A549 (cell line): ENCODE data around the gene GRIP2. TPM values are rescaled to one million over a fixed set of nuclear protein-coding genes. Genes with fewer than 3 reads are reported as not detected.

ENCODE experiments used
- ATAC-seq, 2 experiments: fragments of 200-7000 bp in 1 of 2; fragments of >200 bp in 1 of 2; cut with Nextera tagmentation in 1 of 2; cut with Tn5 transposase in 1 of 2; 3 replicates each; pipeline versions ENCODE4 v1.8.0 to v1.9.1; 2018 to 2020; ENCODE audit warnings: mild to moderate bottlenecking in 1 of 2, moderate library complexity in 1 of 2
- CTCF ChIA-PET: fragments of 300-600 bp; sonication (Branson Sonifier 250); formaldehyde crosslinking; extraction: SDS; loops from one replicate; lab custom pipeline; 2021; ENCODE audit warnings: antibody characterized with exemption, inconsistent platforms; lab: Yijun Ruan, JAX
- POLR2A ChIA-PET: fragments of 350-600 bp; formaldehyde crosslinking; extraction: SDS; loops from one replicate; lab custom pipeline; 2021; ENCODE audit warnings: antibody characterized with exemption, inconsistent platforms; lab: Yijun Ruan, JAX
- DNase-seq, 2 experiments: peaks; one replicate each; pipeline versions ENCODE4 v3.0.0 to v3.0.0-alpha.2; 2011 to 2016; ENCODE audit warnings: low read depth in 1 of 2, low spot score in 1 of 2
- FAIRE-seq: peaks from 2 replicates; lab custom pipeline; 2011; peaks lifted over from hg19 to GRCh38; lab: Jason Lieb, UNC
- H3K27ac ChIP-seq, 2 experiments: fragments of >200 bp; sonication (Bioruptor Twin); formaldehyde crosslinking; 3 replicates each; pipeline ENCODE4 v1.5.1; 2016 to 2017
- H3K4me1 ChIP-seq: fragments of >200 bp; sonication (Bioruptor Twin); formaldehyde crosslinking; 3 replicates; pipeline ENCODE4 v1.6.1; 2016
- H3K4me2 ChIP-seq: fragments of >200 bp; sonication (Bioruptor Twin); formaldehyde crosslinking; 3 replicates; pipeline ENCODE4 v1.6.1; 2016
- H3K4me3 ChIP-seq: fragments of >200 bp; sonication (Bioruptor Twin); formaldehyde crosslinking; 3 replicates; pipeline ENCODE4 v1.5.1; 2016
- H3K9me3 ChIP-seq: fragments of >200 bp; sonication (Bioruptor Twin); formaldehyde crosslinking; 3 replicates; pipeline ENCODE4 v1.6.1; 2016
- ATOH8 ChIP-seq: fragments of 250-450 bp; sonication (Bioruptor Pico); IDR thresholded peaks from 2 replicates; pipeline ENCODE4 v1.5.0; 2020; ENCODE audit warnings: low read depth, mild to moderate bottlenecking, moderate library complexity
- BHLHE40 ChIP-seq: IDR thresholded peaks from 2 replicates; pipeline ENCODE4 v1.6.1; 2012; ENCODE audit warnings: low read depth, low read length, inconsistent platforms
- CBX2 ChIP-seq: fragments of 200-600 bp; sonication (generic); IDR thresholded peaks from 2 replicates; pipeline ENCODE4 v1.6.1; 2016; ENCODE audit warnings: low read depth, mild to moderate bottlenecking, borderline replicate concordance
- CBX8 ChIP-seq: fragments of 200-600 bp; sonication (generic); IDR thresholded peaks from 2 replicates; pipeline ENCODE4 v1.6.1; 2016
- CHD4 ChIP-seq: fragments of 200-600 bp; sonication (generic); IDR thresholded peaks from 2 replicates; pipeline ENCODE4 v1.6.1; 2016; ENCODE audit warnings: antibody characterized with exemption, mild to moderate bottlenecking, borderline replicate concordance
- FOSL2 ChIP-seq, 2 experiments: fragments of 450-650 bp in 1 of 2; fragments of >200 bp in 1 of 2; sonication (Bioruptor Twin) in 1 of 2; formaldehyde crosslinking; IDR thresholded peaks; 2 replicates each; pipeline versions ENCODE4 v1.5.0 to v1.6.1; 2016 to 2020; ENCODE audit warnings: mild to moderate bottlenecking in 1 of 2, moderate library complexity in 1 of 2
- HEYL ChIP-seq: fragments of 250-450 bp; sonication (Bioruptor Pico); IDR thresholded peaks from 2 replicates; pipeline ENCODE4 v1.8.0; 2021; ENCODE audit warnings: mild to moderate bottlenecking, moderate library complexity
- HOXB13 ChIP-seq: fragments of 250-450 bp; sonication (Bioruptor Pico); IDR thresholded peaks from 2 replicates; pipeline ENCODE4 v1.5.0; 2020; ENCODE audit warnings: low read depth, mild to moderate bottlenecking, moderate library complexity
- MAX ChIP-seq: IDR thresholded peaks from 2 replicates; pipeline ENCODE4 v1.6.1; 2012
- MAZ ChIP-seq: fragments of 150-350 bp; IDR thresholded peaks from 2 replicates; pipeline ENCODE4 v1.6.1; 2014; ENCODE audit warnings: antibody characterized with exemption, low read depth, low read length, borderline replicate concordance
- MYC ChIP-seq: IDR thresholded peaks from 2 replicates; pipeline ENCODE4 v1.6.1; 2012; ENCODE audit warnings: mild to moderate bottlenecking, inconsistent platforms, low read length, improper control_type of control experiment, borderline replicate concordance
- NFE2L2 ChIP-seq: fragments of 150-350 bp; conservative IDR thresholded peaks from 2 replicates; pipeline ENCODE4 v1.6.1; 2014; ENCODE audit warnings: low read length
- NPAS2 ChIP-seq: fragments of 250-450 bp; sonication (Bioruptor Pico); IDR thresholded peaks from 2 replicates; pipeline ENCODE4 v1.8.0; 2022; ENCODE audit warnings: mild to moderate bottlenecking, moderate library complexity, borderline replicate concordance
- POLR2AphosphoS2 ChIP-seq: conservative IDR thresholded peaks from 2 replicates; pipeline ENCODE4 v1.6.1; 2012; ENCODE audit warnings: low read length, improper control_type of control experiment, inconsistent platforms
- RAD21 ChIP-seq, 2 experiments: fragments of >200 bp in 1 of 2; sonication (Bioruptor Twin) in 1 of 2; formaldehyde crosslinking in 1 of 2; IDR thresholded peaks in 1 of 2; conservative IDR thresholded peaks in 1 of 2; 2 replicates in 1 of 2; 3 replicates in 1 of 2; pipeline ENCODE4 v1.6.1; 2012 to 2018; ENCODE audit warnings: inconsistent platforms in 1 of 2
- RARB ChIP-seq: fragments of 250-450 bp; sonication (Bioruptor Pico); IDR thresholded peaks from 2 replicates; pipeline ENCODE4 v1.8.0; 2021; ENCODE audit warnings: mild to moderate bottlenecking, moderate library complexity
- SMC3 ChIP-seq: fragments of >200 bp; sonication (Bioruptor Twin); formaldehyde crosslinking; IDR thresholded peaks from 3 replicates; pipeline ENCODE4 v1.6.1; 2018; ENCODE audit warnings: inconsistent platforms
- SREBF2 ChIP-seq: fragments of 450-650 bp; IDR thresholded peaks from 2 replicates; pipeline ENCODE4 v1.6.1; 2014; ENCODE audit warnings: mild to moderate bottlenecking, moderate library complexity
- TP53 ChIP-seq: fragments of 250-450 bp; sonication (Bioruptor Pico); IDR thresholded peaks from 2 replicates; pipeline ENCODE4 v1.5.0; 2021; ENCODE audit warnings: mild to moderate bottlenecking, moderate library complexity
- ZC3H11A ChIP-seq: fragments of 450-650 bp; IDR thresholded peaks from 2 replicates; pipeline ENCODE4 v1.6.1; 2014; ENCODE audit warnings: antibody characterized with exemption, mild to moderate bottlenecking
- ZFP36 ChIP-seq: fragments of 450-650 bp; IDR thresholded peaks from 2 replicates; pipeline ENCODE4 v1.6.1; 2014; ENCODE audit warnings: borderline replicate concordance; ENCODE audit not compliant: partially characterized antibody
- ZSCAN20 ChIP-seq: fragments of 250-450 bp; sonication (Bioruptor Pico); IDR thresholded peaks from 2 replicates; pipeline ENCODE4 v1.8.0; 2022; ENCODE audit warnings: mild to moderate bottlenecking, moderate library complexity
- WGBS: methylation state at CpG from one replicate; pipeline ENCODE4 v1.1.6; 2017; ENCODE audit errors: missing lambda C conversion rate; 5-methylcytosine and 5-hydroxymethylcytosine counted together
- polyA plus RNA-seq, 4 experiments: library from polyadenylated mRNA; depleted of rRNA in 3 of 4; stranded (reverse); fragments of >200 nt; fragmentation: RNase III in 1 of 4; extraction: RNeasy Plus Mini Kit Qiagen cat#74134 plus additional on column Dnase treatment in 1 of 4; gene quantifications; 2 replicates in 3 of 4; 3 replicates in 1 of 4; pipeline ENCODE4 v1.2.3, GENCODE V29; 2011 to 2017
- TF ChIP-seq, protein P1 (sequence below): fragments of 450-650 bp; IDR thresholded peaks from 2 replicates; pipeline ENCODE4 v1.6.1; 2014; ENCODE audit warnings: antibody characterized with exemption
- TF ChIP-seq, protein P2 (sequence below): fragments of >200 bp; sonication (Bioruptor Twin); formaldehyde crosslinking; IDR thresholded peaks from 3 replicates; pipeline ENCODE4 v1.5.1; 2016

The GRIP2 gene
- polyA plus RNA-seq, 2 of the 4 experiments (the other 2 are of a cell fraction), result 0.56 to 1.6 TPM

DNA sequence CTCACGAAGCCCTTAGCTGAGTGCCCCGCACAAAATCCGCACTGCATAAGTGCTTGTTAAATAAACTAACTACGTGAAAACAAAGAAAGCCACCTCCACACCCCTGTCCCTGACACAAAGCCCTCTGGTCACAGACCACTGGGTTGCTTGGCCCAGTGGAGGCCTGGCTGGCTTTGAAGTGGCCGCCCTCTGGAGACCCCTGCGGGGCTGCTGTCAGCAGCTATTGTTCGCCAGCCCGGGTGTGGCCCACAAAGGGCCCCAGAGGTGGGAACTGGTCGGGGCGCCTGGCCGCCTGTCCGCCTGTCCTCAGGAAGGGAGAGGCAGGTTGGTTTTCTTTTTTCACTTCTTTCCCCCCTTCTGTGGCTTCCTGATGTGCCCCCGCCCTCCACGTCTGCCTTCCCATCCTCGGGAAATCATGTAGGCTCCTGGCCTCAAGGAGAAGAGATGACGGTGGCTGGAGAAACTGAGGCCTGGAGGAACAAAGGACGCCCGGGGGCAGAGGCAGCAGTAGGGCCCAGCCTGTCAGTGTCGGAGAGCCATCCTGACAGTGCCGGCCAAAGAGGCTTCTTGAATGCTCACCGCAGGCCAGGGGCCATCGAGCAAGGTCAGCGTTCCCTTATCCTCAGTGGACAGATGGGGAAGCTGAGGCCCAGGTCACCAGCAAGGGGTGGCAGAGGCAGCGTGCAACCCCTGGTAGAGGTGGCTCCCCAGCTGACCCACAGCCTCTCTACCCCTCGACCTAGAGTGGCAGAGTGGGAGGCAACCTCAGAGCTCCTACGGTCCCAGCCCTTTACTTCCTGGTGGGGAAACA is 76.6 kb downstream of the GRIP2 start:
- Histone ChIP-seq H3K27ac (no peak overlapping the region), H3K4me2 (no peak overlapping the region), H3K9me3 (no peaks in the 10 kb centered on the region), H3K4me1 (peaks cover 31% of the 10 kb centered on the region), H3K4me3 (no peak overlapping the region)
- no peak for TF ChIP-seq ZC3H11A
- no peak for TF ChIP-seq NPAS2
- no peak for TF ChIP-seq CHD4
- no peak for TF ChIP-seq CBX8
- TF ChIP-seq MAZ, result no peak
- no peak for TF ChIP-seq ATOH8 (CRISPR knock-in tag)
- DNase-seq (no peak), ATAC-seq (no peak), FAIRE-seq (no peak)
- ChIA-PET POLR2A (no interaction called here), CTCF (interaction anchor here (0.8 to 7.6 kb wide), 15 partner anchors 9 to 263 kb away, joined by 3 to 173 read pairs (median 6); no protein-coding TSS in a partner anchor)
- WGBS, result 91% methylated on average over 26 of the region's 26 CpGs

- peaks cover 39% of the 10 kb centered on the region for H3K4me1 ChIP-seq
- CTCF ChIA-PET, result interaction anchor here (0.8 to 7.6 kb wide), 30 partner anchors 8 to 262 kb away, joined by 3 to 173 read pairs (median 6); partner anchors contain the start of gene SLC6A6
- no peaks in the 10 kb centered on the region for H3K9me3 ChIP-seq
- no peak overlapping the region for H3K4me3 ChIP-seq
- no peak for FAIRE-seq
- no peak overlapping the region for H3K4me2 ChIP-seq
- POLR2A ChIA-PET, result interaction anchor here (0.5 kb wide), 1 partner anchor 18 kb away, joined by 3 read pairs; no protein-coding TSS in a partner anchor
- no peak for DNase-seq
- TF ChIP-seq, protein P1, sequence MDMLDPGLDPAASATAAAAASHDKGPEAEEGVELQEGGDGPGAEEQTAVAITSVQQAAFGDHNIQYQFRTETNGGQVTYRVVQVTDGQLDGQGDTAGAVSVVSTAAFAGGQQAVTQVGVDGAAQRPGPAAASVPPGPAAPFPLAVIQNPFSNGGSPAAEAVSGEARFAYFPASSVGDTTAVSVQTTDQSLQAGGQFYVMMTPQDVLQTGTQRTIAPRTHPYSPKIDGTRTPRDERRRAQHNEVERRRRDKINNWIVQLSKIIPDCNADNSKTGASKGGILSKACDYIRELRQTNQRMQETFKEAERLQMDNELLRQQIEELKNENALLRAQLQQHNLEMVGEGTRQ, result no peak
- TF ChIP-seq MYC (no peak), CBX2 (no peak), ZSCAN20 (CRISPR knock-in tag) (no peak)
- ATAC-seq, result no peak
- WGBS, result 88% methylated on average over 9 of the region's 9 CpGs
- no peak overlapping the region for H3K27ac ChIP-seq
These were observed 77.4 kb downstream of the GRIP2 start for GRCh38 chr3:14462738-14463137.

DNA sequence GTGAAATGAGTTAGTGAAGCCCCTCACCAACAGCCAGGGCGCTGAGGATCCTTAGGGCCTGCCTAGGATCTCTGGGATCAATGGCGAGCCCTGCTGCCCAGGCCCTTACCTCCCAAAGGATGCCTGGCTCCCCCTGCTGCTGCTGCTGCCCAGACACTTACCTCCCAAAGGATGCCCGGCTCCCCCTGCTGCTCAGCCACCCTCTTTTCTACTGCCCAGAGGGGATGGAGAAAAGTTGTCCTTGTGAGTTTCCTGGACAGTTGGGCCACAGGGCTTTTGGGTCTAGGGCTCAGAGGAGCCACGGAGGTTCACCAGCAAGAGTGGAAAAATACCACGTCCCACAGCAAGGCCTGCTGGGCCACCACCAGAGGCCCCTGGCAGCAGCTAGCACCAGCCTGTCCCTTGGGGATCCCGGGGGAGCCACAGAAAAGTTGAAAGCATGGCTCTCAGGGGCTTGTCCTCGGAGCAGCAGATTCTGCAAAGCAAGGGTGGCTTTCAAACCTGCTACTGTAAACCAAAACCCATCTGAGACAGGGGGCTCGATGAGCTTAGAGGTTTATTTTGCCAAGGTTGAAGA is 78.3 kb downstream of the GRIP2 start:
- 79% methylated on average over 8 of the region's 8 CpGs for WGBS

More for the DNA sequence above, 78.3 kb downstream of the GRIP2 start:
- Histone ChIP-seq H3K4me3 (no peak overlapping the region), H3K9me3 (no peaks in the 10 kb centered on the region), H3K4me2 (no peak overlapping the region), H3K27ac (peak overlapping the region; percentile 21 to 61; a peak in 3 of 6 replicates), H3K4me1 (peaks cover 44% of the 10 kb centered on the region)
- peak; percentile 71 to 79 for DNase-seq
- POLR2A ChIA-PET, result no interaction called here
- no peak for FAIRE-seq
- CTCF ChIA-PET, result interaction anchor here (0.7 to 7.6 kb wide), 47 partner anchors 9 to 566 kb away, joined by 3 to 173 read pairs (median 4); partner anchors contain the start of gene SLC6A6
- TF ChIP-seq HOXB13 (CRISPR knock-in tag) (no peak), MYC (no peak), CBX2 (no peak), NFE2L2 (no peak), HEYL (no peak), RARB (CRISPR knock-in tag) (no peak), ZFP36 (no peak), POLR2AphosphoS2 (no peak), FOSL2 (IDR thresholded peaks at IDR 0.05) (no peak), FOSL2 (CRISPR knock-in tag; IDR thresholded peaks at IDR 0.05) (no peak), MAX (no peak), ZC3H11A (no peak), CHD4 (no peak), TP53 (CRISPR knock-in tag) (no peak), NPAS2 (no peak), BHLHE40 (no peak), SREBF2 (no peak), SMC3 (peak; percentile 91), RAD21 (conservative IDR thresholded peaks at IDR 0.05 in 1 of 2, IDR thresholded peaks at IDR 0.05 in 1 of 2) (peak; percentile 82)
- TF ChIP-seq, protein P2, sequence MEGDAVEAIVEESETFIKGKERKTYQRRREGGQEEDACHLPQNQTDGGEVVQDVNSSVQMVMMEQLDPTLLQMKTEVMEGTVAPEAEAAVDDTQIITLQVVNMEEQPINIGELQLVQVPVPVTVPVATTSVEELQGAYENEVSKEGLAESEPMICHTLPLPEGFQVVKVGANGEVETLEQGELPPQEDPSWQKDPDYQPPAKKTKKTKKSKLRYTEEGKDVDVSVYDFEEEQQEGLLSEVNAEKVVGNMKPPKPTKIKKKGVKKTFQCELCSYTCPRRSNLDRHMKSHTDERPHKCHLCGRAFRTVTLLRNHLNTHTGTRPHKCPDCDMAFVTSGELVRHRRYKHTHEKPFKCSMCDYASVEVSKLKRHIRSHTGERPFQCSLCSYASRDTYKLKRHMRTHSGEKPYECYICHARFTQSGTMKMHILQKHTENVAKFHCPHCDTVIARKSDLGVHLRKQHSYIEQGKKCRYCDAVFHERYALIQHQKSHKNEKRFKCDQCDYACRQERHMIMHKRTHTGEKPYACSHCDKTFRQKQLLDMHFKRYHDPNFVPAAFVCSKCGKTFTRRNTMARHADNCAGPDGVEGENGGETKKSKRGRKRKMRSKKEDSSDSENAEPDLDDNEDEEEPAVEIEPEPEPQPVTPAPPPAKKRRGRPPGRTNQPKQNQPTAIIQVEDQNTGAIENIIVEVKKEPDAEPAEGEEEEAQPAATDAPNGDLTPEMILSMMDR, result peak; percentile 62
- ATAC-seq, result peak; percentile 75 to 82
